NCI-H524 (cell line): ENCODE results near the gene PNKP.

ENCODE experiments used
- DNase-seq, 2 experiments: peaks; one replicate each; lab custom pipeline; 2025; lab: John Stamatoyannopoulos, UW

PNKP gene

GRCh38 chr19:49876422-49877019, 9.1 kb upstream of the PNKP start:
- peak; percentile 98 to 99 for DNase-seq

DNA sequence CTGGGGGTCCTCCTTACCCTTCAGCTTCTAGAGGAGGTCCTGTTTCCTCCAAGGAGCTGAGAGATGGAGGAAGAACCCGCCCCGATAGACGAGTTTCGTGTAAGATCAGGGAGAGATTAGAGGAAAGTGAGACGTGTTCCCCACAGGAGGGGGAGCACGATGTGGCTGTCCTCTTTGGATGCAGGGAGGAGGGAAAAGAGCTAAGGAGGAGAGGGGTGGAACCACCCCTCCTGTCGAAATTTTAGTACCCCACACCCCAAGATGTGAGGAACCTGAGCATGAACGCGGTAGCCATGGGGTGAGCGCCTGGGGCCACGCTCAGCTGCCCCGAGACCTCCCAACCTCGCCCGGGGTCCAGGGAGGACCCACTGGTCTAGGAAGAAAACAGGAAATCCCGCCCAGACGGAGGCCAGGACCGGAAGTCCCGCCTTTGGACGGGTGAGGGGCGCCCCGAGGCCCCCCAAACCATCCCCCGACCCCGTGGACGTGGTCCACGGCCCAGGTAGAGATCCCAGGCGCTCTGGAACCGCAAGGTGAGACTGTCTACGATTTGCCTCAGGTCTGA, 8.6 kb upstream of the PNKP start:
- peak; percentile 22 to 78 for DNase-seq

DNA sequence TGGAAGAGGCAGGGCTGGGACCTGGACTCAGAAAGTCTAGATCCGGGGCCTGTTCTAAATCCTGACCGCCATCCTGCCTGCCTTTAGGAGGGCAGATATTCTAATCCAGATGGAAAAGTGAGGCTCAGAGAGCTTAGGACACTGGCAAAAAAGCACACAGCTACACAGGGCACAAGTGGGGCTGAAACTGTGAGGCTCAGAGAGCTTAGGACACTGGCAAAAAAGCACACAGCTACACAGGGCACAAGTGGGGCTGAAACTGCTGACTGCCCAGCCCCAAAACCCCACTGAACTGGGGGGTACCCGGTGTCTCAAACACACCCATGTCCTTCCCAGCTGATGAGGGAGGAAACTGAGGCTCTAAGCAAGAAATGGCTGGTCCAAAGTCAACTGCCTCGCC, 7.8 kb upstream of the PNKP start:
- DNase-seq, result no peak

DNA sequence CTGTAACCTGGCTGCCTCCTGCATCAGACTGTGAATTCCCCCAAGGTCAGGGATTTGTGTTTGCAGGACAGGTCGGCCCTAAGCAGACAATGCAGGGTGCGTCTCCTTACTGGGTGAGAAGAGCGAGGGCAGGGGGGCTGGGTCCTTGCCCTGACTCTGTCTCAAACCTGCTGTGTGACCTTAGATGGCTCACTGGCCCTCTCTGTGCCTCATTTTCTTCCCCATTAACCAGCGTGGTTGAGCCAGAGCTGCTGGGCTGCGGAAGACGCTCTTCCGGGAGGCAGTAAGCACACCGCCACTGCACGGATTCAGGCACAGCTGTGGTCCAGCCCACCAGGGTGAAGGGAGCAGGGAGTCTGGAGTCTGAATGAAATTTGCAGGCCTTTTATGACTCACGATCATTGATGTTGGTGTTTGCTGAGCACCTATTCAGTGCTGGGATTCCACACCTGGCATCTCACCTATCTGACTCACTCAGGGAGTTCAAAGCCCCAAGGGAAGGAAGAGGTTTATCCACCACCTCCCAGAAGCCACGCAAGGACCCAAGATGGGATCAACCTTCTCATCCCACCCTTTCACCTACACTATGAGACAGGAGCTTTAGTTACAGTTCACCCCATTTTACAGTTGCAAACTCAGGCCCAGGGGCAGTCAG, 7.3 kb upstream of the PNKP start:
- DNase-seq, result no peak

DNA sequence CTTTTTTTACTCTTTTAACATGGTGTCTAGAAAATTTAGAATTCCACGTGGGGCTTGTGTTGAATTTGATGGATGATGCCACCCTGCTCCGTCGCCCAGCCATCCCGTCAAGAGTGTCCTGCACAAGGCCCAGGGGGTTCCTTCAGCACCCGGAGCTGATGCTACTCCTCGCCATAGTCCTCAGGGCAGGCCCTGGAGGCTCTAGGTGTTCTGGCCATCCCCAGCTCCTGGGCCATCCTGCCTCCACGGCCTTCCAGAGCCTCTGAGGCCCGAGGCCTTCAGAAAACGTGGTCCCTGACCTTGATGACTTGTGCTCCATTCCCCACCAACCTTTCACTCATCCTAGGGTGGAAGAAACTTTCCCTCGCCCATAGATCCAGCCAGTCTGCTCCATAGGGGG, 6.5 kb upstream of the PNKP start:
- DNase-seq, result no peak

DNA sequence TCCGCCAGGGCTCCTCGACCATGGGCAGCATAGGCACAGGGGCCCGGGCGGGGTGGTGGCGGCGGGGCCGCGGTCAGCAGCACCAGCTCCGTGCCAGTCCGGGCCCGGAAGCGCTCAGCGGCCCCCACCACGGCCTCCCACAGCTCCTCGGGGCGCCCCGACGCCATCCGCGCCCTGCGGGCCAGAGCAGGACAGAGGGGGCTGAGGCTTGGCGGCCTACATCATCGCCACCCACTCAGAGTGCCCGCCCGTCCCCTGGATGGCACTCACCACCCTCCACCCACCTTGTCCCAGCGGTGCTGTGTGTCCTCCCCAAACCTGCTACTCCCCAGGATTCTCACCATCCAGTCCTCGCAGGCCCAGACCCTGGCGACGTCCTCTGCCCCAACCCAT, 5.7 kb upstream of the PNKP start:
- DNase-seq, result no peak

- no peak for DNase-seq
Measured at GRCh38 chr19:49872245-49873128, 5.1 kb upstream of the PNKP start.

DNA sequence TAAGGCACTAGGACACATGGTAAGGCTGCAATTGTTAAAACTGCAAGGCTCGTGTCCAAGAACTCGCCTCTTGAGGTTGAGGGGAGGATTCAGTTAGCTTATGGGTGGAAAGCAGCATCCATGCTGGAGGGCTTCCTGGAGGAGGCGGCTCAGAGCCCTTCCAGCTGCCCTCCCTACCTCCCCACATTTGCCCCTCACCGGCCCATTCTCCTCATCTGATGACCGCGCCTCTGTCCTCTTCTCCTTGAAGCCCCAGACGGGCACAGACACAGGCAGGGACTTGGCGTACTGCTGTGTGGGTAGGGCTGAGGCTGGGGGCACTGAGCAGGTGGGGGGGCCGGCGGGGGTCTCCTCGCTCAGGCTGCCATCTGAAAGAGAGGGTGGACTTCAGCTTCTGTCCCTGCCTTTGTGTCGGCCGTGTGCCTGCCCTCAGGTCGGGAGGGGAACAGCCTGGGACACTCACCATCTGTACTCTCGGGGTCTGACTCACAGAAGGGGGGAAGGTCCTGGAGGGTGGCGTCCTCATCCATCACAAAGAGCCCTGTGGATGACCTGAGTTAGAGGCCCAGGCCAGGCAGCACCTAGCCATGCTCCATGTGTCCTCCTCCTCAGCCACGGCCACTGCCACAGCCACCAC, 4.1 kb upstream of the PNKP start:
- no peak for DNase-seq

DNA sequence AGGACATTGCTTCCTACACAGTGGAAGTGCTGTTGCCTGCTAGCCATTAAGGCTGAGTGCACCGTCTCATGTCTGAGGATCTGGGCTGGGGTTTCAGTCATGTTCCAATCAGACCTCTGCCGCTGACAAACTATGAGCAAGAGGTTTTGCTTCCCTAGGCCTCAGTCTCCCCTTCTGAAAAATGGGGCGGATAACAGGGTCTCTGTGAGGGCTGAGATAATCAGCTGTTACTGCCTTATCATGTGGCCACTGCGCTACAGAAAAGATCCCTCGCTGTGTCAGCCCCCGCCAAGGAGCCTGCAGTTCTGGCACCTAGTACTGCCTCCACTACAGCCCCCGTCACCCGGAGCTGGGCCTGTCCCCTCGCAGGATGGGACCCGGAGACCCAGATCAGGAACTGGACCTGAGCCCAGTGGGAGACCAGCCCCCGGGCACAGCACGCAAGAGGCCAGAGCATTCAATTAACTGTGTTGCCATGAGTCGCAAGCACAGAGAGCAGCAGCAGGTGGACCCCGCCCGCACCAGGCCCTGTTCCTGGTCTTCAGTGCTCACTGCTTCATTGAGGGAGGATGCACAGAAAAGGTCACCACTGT, 3.0 kb upstream of the PNKP start:
- DNase-seq, result no peak

- DNase-seq, result peak; percentile 99 to 100
Measured at GRCh38 chr19:49869484-49870308, 2.3 kb upstream of the PNKP start.

GRCh38 chr19:49869009-49869483, 1.7 kb upstream of the PNKP start:
- no peak for DNase-seq

DNA sequence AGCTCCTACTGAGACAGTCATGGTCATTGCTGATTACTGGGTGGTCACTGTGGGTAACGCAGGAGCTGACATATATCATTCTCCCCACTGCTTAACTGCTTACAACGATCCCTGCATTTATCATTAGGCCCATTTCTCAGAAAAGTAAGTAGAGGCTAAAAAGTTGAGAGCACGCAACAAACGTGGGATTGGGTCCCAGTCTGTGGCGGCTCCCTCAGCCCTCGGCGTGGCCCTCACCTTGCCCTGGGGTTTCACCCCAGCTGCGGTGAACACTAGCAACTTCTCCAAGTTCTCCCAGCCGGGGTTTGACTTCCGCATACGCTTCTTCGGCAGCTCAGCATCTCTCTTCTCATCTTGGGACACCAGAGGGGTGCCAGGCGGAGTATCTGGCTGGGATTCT, 2.5 kb downstream of the PNKP start:
- DNase-seq, result no peak

DNA sequence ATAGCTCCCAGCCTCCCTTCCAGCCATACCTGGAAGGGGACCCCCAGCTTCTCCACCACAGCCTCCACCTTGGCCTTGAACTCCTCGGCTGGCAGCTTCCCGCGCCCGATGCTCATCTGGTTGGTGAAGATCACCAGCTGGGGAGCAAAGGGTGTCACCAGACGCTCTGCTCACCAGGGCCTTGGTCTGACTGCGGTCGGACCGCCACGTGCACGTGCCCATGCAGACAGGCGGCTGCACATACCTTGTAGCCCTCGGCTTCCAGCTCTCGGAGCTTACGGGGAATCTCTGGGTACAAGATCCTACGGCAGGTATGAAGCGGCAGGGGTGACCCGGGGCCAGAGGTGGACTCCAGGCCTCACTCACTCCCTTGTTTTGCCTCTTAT, 3.4 kb downstream of the PNKP start:
- no peak for DNase-seq

DNA sequence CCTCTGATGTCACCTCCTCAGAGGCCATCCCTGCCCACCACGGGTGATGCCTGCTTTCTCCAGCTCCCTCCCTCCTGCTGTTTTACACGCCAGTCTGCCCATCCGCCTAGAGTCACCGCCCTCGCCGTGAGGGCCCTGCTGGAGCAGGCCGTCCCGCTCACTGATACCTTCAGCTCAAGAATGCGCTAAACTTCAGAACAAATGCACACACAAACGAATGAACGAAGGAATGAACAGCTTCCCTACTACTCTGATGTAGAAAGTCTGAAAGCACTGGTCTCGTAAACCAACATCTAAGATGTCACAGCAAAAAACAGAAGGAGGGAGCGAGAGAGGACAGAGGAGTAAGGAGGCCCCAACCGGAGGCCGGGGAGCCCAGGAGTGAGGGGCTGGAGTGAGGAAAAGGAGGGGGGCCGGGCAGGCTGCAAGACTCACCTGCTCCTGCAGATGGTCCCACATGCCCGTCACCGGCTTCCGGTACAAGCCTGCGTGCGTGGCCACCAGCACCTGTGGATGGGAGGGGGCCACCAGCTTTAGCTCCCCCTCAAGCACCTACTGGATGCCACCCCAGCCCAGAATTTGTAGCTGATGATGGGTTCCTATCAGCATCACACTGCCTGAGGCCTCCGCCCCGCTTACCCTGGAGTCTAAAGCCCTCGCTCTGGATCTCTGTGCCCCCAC, 4.0 kb downstream of the PNKP start:
- DNase-seq, result no peak

GRCh38 chr19:49862391-49863253, 4.8 kb downstream of the PNKP start:
- no peak for DNase-seq

DNA sequence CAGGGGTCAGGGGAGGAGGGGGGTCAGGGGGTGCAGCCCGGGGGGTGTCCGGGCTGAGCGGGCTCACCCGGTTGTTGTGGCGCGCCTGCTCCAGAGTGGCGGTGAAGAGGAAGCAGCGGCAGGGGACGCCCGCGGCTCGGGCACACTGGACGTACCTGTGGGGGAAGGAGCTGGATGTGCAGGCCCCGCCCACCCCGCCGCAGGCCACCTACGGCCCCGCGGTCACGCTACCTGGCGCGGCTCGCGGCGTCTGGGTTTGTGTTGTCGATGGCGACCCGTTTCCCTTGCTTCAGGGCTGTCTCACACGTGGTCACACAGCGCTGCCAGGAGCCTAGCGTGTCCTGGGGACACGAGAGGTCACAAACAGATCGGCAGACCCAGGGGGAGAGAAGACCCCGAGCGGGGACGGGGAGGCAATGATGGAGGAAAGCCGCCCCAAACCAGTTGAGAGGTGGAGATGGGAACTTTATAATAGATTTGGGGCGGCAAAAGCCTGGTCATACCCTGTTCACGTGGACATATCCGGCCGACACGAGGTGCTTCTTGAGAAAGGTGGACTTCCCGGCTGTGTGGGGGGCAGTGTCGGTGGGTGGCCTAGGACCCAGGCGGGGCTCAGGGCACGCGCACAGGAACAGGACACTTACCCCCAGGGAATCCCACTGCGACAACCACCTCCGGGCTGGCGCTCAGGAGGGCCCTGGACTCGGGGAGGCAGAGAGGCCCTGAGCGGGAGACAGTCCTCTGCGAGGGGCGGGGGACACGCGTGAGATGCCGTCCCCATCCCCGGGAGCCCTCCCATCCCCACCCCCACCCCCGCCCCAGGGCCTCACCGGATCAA, 5.6 kb downstream of the PNKP start:
- DNase-seq, result no peak

- no peak for DNase-seq
Measured at GRCh38 chr19:49861107-49861506, 6.3 kb downstream of the PNKP start.

DNA sequence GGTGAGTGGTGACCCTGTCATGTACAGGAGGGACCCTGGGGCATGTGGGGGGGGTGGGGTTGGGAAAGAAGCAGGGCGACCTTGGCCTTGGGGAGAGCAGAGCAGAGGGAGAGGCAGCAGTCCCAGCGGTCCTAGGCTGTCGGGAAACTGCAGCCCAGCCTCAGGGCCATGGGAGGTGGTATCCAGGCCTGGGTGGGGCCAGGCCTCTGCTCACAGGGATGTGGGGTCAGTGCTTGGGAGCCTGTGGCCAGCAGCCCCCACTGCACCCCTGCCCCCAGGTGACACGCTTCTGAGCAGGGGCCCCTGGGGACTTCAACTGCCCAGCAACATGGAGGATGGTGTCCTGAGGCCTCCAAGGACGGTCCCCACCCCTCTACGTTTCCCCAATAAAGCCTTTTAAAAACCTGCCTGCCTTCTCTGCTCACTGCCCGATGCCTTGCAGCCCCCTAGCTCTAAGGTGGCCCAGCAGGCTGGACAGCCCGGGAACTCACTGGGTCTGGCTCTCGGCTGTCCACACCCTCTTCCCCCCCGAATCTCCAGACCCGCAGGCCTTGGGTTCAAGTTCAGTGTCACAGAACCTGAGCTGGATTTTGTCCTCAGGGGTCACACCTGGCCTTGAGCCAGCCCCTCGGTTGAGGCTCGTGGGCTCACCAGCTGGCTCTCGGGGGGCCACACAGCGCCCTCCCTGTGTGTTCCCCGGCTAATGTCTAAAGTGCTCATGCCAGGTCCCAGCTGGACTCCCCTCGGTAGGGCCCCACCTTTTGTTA, 6.9 kb downstream of the PNKP start:
- DNase-seq, result no peak
